Stimulated activated CD4-positive, alpha-beta T cell treated with anti-CD3 and anti-CD28 coated beads, Interleukin-1b, Interleukin-23, amount 100 ng/mL, for 48 hours (primary cell): ENCODE results near the gene FANCI.

ENCODE experiments used
- DNase-seq: peaks from one replicate; pipeline ENCODE4 v3.0.0-alpha.2; 2020

The FANCI gene

DNA sequence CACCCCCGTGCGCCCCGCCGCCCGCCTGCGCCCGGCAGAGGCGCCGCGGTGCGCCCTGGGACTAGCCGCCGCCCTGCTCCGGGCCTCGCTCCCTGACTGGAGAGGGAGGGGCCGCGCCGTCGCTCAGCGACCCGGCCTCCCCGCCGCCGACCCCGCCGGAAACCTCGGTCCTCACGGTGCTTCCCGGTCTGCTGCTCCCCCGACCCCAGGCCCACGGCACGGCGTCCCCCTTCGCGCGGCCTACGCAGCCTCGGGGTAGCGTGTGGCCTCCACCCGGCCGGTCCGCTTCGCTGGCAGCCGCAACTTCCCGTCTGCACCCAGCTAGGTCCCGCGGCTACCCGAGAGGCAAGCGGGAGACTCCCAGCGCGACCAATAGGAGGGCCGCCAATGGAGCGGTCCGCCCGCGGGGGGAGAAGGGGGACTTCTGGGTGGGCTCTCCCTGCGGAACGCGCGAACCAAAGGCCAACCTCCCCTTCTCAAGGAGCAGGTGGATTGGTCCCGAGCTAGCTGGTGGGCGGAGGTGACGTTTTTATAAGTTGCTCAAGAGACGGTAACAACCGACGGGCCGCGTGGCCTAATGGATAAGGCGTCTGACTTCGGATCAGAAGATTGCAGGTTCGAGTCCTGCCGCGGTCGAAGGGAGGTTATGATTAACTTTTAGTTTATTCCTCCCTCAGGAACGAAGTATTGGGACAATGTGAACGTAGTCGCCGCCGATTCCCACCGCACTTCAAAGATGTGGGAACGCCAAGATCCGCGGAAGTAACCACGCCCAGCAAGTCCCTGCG is 90.9 kb downstream of the FANCI start, which contains the start of gene POLG:
Gene POLG (minus strand): TSS at position 315 of the 788 bp plus-strand sequence. CDS start 1,070 bp downstream, outside the sequence.
- DNase-seq = peak; percentile 99

- no peak for DNase-seq
Observed at GRCh38 chr15:89335298-89336041, 91.7 kb downstream of the FANCI start.

DNA sequence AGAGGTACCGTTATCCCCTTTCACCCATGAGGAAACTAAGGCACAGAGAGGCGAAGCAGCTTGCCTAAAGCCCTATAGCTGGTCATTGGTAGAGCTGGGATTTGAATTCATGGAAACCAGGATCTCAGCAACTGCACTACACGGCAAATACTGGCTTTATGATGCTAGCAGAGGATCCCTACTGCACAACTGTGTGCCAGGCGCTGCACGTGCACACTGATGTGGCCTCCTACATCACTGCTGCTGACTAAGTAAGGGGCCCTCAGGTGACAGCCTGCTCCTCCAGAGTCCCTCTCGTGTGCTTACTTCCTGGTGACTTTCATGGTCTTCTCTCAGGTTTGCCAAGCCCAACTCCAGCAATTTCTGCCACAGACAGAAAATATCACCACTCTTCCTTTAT is 94.3 kb downstream of the FANCI start:
- peak; percentile 23 for DNase-seq

DNA sequence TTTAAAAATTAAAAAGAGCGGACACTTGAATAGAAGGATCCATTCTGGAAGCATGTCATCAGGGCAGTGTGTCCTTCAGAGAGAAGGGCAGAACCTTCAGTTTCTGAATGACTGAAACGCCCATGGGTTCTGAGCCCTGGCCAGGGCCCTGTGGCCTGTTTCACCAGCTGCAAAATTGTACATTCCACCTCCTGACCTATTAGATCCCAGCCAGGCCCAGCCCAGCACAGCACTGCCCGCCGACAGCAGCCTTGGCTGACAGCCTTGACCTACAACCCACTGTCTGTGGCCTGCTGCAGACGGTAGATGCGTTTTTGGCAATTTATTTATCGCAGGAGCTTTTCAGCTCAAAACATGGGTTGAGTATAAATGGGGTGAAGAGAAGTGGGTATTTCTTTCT is 96.8 kb downstream of the FANCI start:
- no peak for DNase-seq

- no peak for DNase-seq
Observed at GRCh38 chr15:89341316-89342005, 97.7 kb downstream of the FANCI start.

DNA sequence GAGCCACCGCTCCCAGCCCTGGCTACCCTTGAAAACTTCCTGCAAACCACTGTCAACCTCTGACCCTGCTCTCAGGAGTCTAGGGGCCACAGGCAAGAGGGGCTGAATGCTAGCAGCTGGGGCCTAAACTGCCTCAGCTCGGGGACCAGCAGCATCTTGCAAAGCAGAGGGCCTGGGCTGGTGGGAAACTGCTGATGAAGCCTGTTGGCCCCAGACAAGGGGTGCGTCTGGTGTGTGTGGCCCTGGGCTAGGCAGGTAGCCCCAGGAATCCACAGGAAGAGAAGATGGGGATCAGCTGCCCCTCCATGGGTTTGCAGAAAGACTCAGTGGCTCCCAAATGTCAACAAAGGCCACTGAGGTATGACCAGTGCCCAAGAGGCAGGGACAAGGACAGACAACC is 99.1 kb downstream of the FANCI start:
- DNase-seq = no peak

- no peak for DNase-seq
Observed at GRCh38 chr15:89345248-89345647, 101.5 kb downstream of the FANCI start.

GRCh38 chr15:89346516-89347231 is 102.9 kb downstream of the FANCI start:
- DNase-seq = no peak

DNA sequence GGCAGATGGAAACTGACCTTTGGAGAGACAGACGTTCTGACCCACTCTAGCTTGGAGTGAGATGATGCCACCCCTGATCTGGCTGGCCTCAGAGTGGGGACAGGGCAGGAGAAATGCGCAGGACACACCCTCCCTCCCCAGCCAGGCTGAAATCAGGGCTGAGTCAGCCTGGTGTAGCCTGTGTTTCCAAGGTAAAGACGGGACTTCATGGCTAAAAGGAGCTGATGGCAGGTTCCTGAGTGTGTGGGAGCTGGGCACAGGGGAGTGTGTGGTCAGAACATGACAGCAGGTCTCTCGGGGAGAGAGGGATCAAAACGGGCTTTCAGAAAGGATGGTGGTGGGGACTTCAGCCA is 105.4 kb downstream of the FANCI start:
- no peak for DNase-seq

DNA sequence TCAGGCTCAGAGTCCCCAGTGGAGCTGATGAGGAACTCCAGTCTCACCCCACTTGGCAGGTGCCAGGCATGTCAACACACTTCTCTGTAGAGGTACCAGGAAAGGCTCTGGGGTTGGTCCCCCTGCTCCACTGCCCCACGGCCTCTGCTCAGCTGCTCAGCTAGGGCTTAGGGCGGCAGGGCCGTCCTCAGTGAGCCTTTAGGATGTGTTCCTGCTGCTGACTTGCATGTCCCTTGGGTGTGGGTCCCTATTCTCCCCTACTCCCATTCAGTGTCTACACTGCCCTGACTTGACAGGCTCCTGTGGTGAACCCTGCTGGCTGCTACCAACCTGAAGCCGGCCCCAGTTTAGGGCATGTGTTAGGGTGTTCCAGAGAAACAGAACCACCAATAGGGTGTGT is 108.7 kb downstream of the FANCI start:
- no peak for DNase-seq

GRCh38 chr15:89353991-89354390 is 110.2 kb downstream of the FANCI start:
- no peak for DNase-seq

- no peak for DNase-seq
Observed at GRCh38 chr15:89356634-89357298, 113.0 kb downstream of the FANCI start.

GRCh38 chr15:89358435-89358754 is 114.6 kb downstream of the FANCI start:
- DNase-seq = no peak

DNA sequence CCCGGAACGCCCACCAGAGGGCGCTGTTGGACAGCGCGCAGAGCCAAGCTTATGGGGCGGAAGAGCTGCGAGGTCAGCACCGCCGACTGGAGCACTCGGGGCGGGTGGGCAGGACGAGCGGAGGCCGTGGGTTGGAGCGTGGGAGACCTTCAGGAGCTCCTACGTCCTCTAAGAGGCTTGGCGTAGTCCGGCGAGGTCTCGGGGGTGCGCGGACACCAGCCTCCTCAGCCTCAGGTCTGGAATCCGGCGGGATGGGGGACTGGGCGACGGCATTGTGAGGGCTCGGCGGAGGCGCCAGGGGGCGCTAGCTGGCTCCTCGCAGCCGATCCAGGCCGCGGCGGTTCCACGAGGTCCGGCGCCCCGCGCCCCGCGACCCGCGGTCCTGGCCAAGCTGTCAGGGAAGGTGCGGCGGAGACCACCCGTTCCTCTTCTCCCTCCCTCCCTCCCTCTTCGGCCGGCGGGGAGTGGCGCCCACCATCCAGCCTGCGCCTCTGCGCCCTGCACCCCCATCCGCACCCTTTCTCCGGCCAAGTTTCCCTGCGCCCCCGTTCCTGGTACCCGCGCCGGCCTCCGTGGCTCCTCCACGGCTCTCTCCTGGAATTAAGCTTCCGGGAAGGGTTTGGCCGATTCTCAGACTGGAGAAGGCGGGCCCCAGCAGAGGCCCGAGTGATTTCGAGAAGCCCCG is 115.1 kb downstream of the FANCI start:
- DNase-seq = peak; percentile 81

DNA sequence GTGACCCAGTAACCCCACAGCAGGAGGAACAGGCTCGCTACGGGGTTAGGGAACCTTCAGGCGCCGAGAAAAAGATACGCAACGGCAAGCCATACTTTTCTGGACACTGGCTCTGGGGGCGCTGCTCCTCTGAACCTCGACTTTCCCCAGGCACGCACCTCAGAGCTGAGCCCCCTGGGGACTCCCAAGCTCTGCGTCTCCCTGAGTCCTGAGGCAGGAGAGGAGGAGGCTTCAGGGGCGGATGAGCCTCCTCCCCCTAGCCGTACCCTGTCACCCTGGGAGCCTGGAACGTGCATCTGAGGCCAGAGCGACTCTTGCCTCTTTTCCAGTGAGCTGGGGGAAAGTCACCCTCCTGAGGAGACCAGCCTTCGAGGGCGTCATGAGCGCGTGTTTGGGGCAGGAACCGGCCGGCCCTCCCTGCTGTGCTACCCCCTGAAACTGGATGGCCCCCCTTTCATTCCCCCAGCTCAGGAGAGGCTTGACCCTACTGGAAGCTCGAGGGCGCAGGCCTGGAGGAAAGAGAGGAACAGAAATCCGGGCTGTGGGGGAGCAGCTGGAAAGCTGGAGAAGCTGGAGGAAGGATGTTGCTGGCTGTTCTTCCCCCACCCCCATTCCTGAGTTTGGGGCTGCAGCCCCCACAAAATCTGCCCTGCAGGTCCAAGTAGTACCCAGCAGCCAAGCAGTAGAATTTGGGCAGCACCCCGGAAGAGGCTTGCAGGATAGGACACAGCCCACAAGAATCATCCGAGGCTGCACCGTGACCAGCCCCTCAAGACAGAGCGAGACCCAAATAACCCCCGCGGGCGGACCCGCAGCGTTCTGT is 115.9 kb downstream of the FANCI start:
- DNase-seq = no peak

- DNase-seq = no peak
Observed at GRCh38 chr15:89360294-89360971, 116.7 kb downstream of the FANCI start.

- DNase-seq = peak; percentile 50
Observed at GRCh38 chr15:89361451-89362202, 117.8 kb downstream of the FANCI start.

GRCh38 chr15:89362203-89363101 is 118.7 kb downstream of the FANCI start:
- DNase-seq = no peak

DNA sequence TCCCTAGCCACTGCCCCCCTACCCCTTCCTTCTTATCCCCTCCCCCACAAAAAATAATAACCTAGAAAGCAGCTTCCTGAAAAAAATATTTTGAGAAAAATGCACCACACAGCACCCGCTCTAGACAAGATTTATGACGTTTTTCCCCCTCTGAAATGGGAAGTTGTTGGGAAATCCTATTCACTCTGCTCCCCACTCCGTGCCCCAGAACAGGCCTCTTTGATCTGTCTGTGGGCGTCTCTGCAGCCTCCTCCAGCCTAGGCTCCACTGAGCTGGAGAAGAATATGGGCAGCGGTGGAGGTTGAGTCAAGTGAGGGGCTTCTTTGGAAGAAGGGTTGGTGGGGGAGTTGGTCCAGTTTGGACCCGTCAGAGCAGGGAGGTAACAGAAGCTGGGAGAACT is 119.4 kb downstream of the FANCI start:
- DNase-seq = no peak
